HG03469 (cell line): ENCODE results near the gene PLEKHG3.

Experiments
- ATAC-seq: cut with Tn5 transposase; IDR thresholded peaks from one replicate; pipeline ENCODE4 v1.9.1; 2021; ENCODE audit warnings: mild to moderate bottlenecking, moderate library complexity, moderate number of reproducible peaks; ENCODE audit not compliant: unreplicated experiment

The PLEKHG3 gene

GRCh38 chr14:64725261-64725815 is 21.1 kb downstream of the PLEKHG3 start:
- ATAC-seq, result no peak

DNA sequence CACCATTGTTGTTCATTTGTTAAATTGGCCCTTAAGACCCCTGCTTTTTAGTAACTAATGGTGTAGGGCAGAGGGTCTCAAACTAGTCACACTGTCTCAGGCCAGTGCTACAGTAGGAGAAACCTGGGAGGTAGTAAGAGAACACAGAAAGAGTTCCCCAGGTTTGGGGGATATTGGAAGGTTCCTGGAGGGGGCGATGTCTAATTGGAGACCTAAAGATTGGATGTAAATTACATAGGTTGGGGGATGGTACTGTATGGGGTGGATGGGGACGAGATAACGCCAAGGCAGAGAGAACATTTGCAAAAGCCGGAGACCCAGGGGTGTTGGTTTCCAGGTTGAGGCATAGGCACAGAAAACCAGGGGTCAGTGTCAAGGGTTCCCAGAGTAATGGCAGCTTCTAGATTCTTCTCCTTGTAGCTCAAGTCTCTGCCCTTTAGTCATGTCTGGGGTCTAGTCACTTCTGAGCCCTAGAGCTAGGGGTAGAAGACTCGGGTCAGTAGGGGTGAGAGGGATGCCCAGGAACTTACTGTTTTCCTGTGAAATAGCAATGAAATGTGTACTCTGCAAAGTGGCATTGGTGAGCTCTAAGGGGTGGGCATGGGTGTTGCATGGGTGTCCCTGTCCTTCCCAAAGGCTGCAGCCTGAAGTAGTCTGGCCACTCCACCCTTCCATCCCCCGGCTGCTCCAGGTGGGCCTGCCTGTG is 21.8 kb downstream of the PLEKHG3 start:
- no peak for ATAC-seq

- no peak for ATAC-seq
These were observed 22.3 kb downstream of the PLEKHG3 start for GRCh38 chr14:64726585-64726890.

- no peak for ATAC-seq
These were observed 23.4 kb downstream of the PLEKHG3 start for GRCh38 chr14:64727551-64728071.

GRCh38 chr14:64728106-64728505 is 23.9 kb downstream of the PLEKHG3 start:
- ATAC-seq, result no peak

- no peak for ATAC-seq
These were observed 24.6 kb downstream of the PLEKHG3 start for GRCh38 chr14:64728856-64729255.

DNA sequence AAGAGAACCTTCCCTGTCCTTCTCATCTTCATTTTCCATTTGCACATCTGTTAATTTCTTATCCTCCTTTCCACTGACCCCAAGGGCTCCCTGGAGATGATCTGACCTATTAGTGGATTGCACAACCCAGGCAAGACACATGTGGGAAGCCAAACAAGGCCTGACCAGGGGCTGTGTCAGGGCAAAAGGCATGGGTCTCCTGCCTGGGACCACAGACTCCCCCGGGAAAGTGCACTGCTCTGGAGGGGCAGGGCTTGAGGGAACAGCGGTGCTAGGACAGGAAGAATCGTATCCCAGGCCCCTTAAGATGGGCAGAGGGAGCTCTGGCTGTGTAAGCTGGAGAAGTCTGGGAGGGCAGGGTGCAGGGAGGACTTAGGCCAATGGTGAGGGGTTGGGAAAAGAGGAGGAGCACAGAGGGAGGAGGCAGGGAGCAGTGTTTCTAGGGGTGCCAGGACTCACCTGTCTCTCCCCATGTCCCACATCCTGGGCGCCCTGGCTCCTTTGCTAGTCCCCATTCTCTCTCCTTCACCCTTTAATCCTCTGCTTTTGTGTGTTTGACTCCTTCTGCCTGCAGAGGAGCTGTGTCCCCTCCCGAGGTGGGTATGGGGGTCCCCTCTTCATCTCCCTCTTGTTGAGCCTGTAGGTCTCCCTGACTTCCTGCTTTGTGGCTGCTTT is 25.3 kb downstream of the PLEKHG3 start:
- no peak for ATAC-seq

DNA sequence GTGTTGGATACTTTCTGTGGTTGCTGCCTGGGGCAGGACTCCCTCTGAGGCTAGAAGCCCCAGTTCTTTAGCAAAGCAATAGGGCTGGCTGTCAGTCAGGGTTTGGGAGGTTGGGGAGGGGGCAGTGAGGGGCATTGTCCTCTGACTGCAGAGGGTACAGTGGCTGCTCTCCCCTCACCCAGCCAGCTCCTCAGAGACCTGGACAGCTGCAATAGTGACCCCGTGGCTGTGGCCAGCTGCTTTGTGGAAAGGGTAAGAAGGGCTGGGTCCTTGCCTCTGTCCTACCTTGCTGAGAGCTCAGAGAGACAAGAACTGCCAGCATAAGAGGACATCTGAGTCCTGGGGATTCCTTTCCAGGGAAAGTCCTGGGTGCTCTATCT is 25.8 kb downstream of the PLEKHG3 start:
- no peak for ATAC-seq

GRCh38 chr14:64730681-64731080 is 26.5 kb downstream of the PLEKHG3 start:
- no peak for ATAC-seq

GRCh38 chr14:64731141-64731581 is 26.9 kb downstream of the PLEKHG3 start:
- ATAC-seq, result no peak

DNA sequence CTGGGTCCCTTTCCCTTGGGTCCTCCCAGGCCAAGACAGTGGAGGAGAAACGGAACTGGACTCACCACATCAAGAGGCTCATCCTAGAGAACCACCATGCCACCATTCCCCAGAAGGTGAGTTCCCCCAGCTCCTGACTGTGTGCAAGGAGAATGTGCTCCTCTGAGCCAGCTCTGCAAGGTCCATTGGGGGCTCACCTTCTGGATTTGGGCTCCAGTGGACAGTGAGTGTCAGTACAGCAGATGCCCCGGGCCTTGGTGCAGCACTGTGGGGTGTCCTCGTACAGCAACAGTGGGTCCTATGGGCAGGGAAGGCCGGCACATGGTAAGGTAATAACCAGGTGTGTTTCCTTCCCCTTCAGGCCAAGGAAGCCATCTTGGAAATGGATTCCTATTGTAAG is 27.8 kb downstream of the PLEKHG3 start:
- no peak for ATAC-seq

DNA sequence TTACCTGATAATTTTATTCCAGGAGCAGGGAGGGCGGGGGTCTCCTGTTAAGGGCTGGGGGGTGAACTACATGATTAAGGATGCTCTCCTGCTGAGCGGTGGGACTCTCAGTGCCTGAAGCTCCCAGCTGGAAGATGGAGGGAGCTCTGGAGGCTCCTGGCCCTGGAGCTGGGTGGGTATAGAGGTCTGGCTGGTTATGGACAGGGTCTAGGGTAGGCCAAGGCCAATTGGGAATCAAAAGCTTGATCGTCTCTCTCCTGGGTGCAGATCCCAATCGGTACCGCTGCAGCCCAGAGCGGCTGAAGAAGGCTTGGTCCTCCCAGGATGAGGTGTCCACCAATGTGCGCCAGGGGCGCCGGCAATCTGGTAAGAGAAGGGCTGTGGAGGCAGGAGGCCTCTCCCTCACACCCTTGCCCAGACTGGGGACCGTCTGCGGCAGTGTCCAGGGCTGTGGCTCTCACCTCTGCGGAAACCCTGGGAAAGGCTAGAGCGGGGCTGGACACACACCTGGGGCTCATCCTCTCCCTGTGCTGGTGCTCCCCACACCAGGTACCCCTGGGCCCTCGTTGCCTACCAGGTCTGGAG is 28.4 kb downstream of the PLEKHG3 start:
- ATAC-seq, result no peak

- no peak for ATAC-seq
These were observed 29.1 kb downstream of the PLEKHG3 start for GRCh38 chr14:64733321-64733720.

DNA sequence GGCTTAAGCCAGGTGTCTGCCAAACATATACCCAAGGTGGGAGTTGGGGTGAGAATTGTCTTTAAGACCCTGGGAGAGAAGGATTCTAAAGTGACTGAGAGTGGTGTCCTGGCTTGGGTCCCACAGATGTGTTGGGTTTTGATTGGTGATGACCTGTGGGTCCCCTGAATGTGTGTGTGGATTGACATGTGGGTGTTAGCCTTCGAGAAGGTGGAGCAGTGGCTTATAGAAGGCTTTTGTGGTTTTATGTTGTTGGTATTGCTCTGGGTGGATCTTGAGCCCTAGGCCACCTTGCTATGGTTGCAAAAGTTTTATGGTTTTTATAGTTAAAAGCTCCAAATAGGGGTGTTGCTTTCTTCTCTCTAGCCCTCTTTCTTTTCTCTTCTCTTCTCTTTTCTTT is 29.7 kb downstream of the PLEKHG3 start:
- no peak for ATAC-seq

- no peak for ATAC-seq
These were observed 30.8 kb downstream of the PLEKHG3 start for GRCh38 chr14:64734990-64735389.

- no peak for ATAC-seq
These were observed 32.3 kb downstream of the PLEKHG3 start for GRCh38 chr14:64736271-64737169.

GRCh38 chr14:64737391-64738280 is 33.4 kb downstream of the PLEKHG3 start:
- no peak for ATAC-seq

GRCh38 chr14:64738281-64738804 is 34.1 kb downstream of the PLEKHG3 start:
- no peak for ATAC-seq

DNA sequence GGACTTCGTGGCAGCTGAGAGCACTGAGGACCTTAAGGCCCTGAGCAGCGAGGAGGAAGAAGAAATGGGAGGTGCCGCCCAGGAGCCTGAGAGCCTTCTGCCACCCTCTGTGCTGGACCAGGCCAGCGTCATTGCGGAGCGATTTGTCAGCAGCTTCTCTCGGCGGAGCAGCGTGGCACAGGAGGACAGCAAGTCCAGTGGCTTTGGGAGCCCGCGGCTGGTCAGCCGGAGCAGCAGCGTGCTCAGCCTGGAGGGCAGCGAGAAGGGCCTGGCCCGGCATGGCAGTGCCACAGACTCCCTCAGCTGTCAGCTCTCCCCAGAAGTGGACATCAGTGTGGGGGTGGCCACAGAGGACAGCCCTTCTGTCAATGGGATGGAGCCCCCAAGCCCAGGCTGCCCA is 37.0 kb downstream of the PLEKHG3 start:
- no peak for ATAC-seq

DNA sequence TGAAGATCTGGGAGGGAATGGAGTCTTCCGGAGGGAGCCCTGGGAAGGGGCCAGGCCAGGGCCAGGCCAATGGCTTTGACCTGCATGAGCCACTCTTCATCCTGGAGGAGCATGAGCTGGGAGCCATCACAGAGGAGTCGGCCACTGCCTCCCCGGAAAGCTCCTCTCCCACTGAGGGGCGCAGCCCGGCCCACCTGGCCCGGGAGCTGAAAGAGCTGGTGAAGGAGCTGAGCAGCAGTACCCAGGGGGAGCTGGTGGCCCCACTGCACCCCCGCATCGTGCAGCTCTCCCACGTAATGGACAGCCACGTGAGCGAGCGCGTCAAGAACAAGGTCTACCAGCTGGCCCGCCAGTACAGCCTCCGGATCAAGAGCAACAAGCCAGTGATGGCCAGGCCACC is 37.7 kb downstream of the PLEKHG3 start:
- ATAC-seq, result no peak
